SK-N-SH (cell line): ENCODE measurements around the gene PLD1.

Source experiments
- CHD2 ChIP-seq: fragments of 150-350 bp; IDR thresholded peaks from 2 replicates; pipeline ENCODE4 v1.6.1; 2018; ENCODE audit warnings: low read length; ENCODE audit not compliant: partially characterized antibody
- CTCF ChIP-seq: fragments of 200-600 bp; sonication (generic); IDR thresholded peaks from 2 replicates; pipeline ENCODE4 v1.6.1; 2017; ENCODE audit warnings: antibody characterized with exemption, mild to moderate bottlenecking, moderate library complexity
- EZH2phosphoT487 ChIP-seq: fragments of 200-600 bp; sonication (generic); IDR thresholded peaks from 2 replicates; pipeline ENCODE4 v1.6.1; 2017; ENCODE audit warnings: low read depth, mixed run types, mild to moderate bottlenecking, antibody characterized with exemption, moderate library complexity, borderline replicate concordance
- GATA2 ChIP-seq: sonication (generic); formaldehyde crosslinking; IDR thresholded peaks from 2 replicates; pipeline ENCODE4 v1.5.0; 2020; ENCODE audit warnings: mild to moderate bottlenecking, missing genetic modification reagents
- JUND ChIP-seq: IDR thresholded peaks from 2 replicates; pipeline ENCODE4 v1.4.0; 2012
- MAX ChIP-seq: IDR thresholded peaks from 2 replicates; pipeline ENCODE4 v1.4.0; 2012; ENCODE audit warnings: low read depth
- POLR2AphosphoS5 ChIP-seq: IDR thresholded peaks from 2 replicates; pipeline ENCODE4 v1.6.1; 2012; ENCODE audit warnings: low read depth, low read length
- REST ChIP-seq: IDR thresholded peaks from 2 replicates; pipeline ENCODE4 v1.6.1; 2012; ENCODE audit warnings: mild to moderate bottlenecking, low read depth, low read length, moderate library complexity
- SMC3 ChIP-seq: IDR thresholded peaks from 2 replicates; pipeline ENCODE4 v1.6.1; 2012; ENCODE audit warnings: low read depth, low read length, improper control_type of control experiment

- TF ChIP-seq CTCF (no peak), EZH2phosphoT487 (no peak), POLR2AphosphoS5 (no peak), SMC3 (no peak), CHD2 (no peak), GATA2 (no peak), JUND (no peak), REST (no peak), MAX (no peak)
Measured at GRCh38 chr3:171748064-171748924, 62.0 kb downstream of the PLD1 start.
